IPS-20b (cell line): ENCODE measurements around the gene KHNYN.

Source experiments
- H3K27ac ChIP-seq: one replicate; pipeline ENCODE4 v1.5.1; 2013; ENCODE audit warnings: low read length
- H3K27me3 ChIP-seq: 2 replicates; pipeline ENCODE4 v1.6.1; 2013; ENCODE audit warnings: mild to moderate bottlenecking, low read length, inconsistent platforms; ENCODE audit not compliant: insufficient read depth
- H3K36me3 ChIP-seq: 2 replicates; pipeline ENCODE4 v1.6.1; 2013; ENCODE audit warnings: low read depth, mild to moderate bottlenecking, inconsistent platforms, low read length, moderate library complexity; ENCODE audit not compliant: insufficient read depth
- H3K4me1 ChIP-seq: 2 replicates; pipeline ENCODE4 v1.6.1; 2013; ENCODE audit warnings: mild to moderate bottlenecking, control low read depth, inconsistent platforms, low read length, moderate library complexity; ENCODE audit not compliant: insufficient read depth
- H3K4me3 ChIP-seq: 2 replicates; pipeline ENCODE4 v1.5.1; 2013; ENCODE audit warnings: mild to moderate bottlenecking, low read length, inconsistent platforms
- H3K9ac ChIP-seq: 2 replicates; pipeline ENCODE4 v1.6.1; 2013; ENCODE audit warnings: low read depth, mild to moderate bottlenecking, inconsistent platforms, low read length, moderate library complexity
- H3K9me3 ChIP-seq: 2 replicates; pipeline ENCODE4 v1.6.1; 2013; ENCODE audit warnings: mild to moderate bottlenecking, low read depth, low read length, inconsistent platforms; ENCODE audit not compliant: insufficient read depth

Gene KHNYN

GRCh38 chr14:24403294-24403998 is 26.3 kb upstream of the KHNYN start:
- Histone ChIP-seq H3K4me1 (peaks cover 5% of the 10 kb centered on the region; the same call in 1 of the 2 replicates), H3K27ac (no peak overlapping the region), H3K36me3 (no peaks in the 10 kb centered on the region), H3K4me3 (no peak overlapping the region), H3K9me3 (no peaks in the 10 kb centered on the region), H3K27me3 (peaks cover 13% of the 10 kb centered on the region), H3K9ac (no peak overlapping the region)

GRCh38 chr14:24404814-24405213 is 24.9 kb upstream of the KHNYN start:
- Histone ChIP-seq H3K9me3 (no peaks in the 10 kb centered on the region), H3K4me1 (peaks cover under 1% of the 10 kb centered on the region; the same call in 1 of the 2 replicates), H3K27me3 (peaks cover 7% of the 10 kb centered on the region), H3K36me3 (no peaks in the 10 kb centered on the region), H3K4me3 (no peak overlapping the region), H3K27ac (no peak overlapping the region), H3K9ac (no peak overlapping the region)

- Histone ChIP-seq H3K4me1 (no peaks in the 10 kb centered on the region), H3K9me3 (no peaks in the 10 kb centered on the region), H3K4me3 (no peak overlapping the region), H3K9ac (no peak overlapping the region), H3K27ac (no peak overlapping the region), H3K27me3 (no peaks in the 10 kb centered on the region), H3K36me3 (no peaks in the 10 kb centered on the region)
Observed at GRCh38 chr14:24406416-24406815, 23.3 kb upstream of the KHNYN start.

DNA sequence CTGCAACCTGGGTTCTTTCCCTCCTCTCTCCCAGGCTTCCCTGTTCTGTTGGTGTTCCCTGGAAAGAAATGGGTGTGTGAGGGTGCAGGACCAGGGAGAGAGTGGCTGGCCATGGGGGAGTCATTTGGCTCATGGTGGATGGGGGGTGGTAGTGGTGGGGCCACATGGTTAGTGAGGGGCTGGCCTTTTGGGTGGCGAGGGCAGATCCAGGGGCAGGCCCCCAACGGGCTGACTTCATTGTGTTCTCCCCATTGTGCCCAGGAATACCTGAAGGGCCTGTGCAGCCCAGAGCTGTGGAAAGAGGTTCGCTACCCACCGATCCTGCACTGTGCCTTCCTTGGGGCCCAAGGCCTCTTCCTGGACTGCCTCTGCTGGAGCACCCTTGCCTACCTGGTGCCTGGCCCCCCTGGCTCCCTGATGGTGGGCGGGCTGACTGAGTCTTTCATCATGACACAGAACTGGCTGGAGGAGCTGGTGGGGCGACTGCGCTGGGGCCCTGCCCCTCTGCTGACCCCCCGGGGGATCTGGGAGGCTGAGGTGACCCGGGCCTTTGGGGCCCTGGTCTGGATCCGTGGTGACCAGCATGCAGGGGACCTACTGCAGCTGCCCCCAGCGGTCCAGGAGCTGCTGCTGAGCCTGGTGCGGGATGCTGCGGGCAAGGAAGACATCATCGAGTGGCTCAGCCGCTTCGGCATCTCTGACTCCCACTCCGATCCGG is 22.0 kb upstream of the KHNYN start:
- Histone ChIP-seq H3K4me3 (no peak overlapping the region), H3K36me3 (peaks cover 5% of the 10 kb centered on the region; the same call in 1 of the 2 replicates), H3K9ac (no peak overlapping the region), H3K4me1 (no peaks in the 10 kb centered on the region), H3K9me3 (no peaks in the 10 kb centered on the region), H3K27me3 (no peaks in the 10 kb centered on the region), H3K27ac (no peak overlapping the region)

GRCh38 chr14:24408764-24409163 is 21.0 kb upstream of the KHNYN start:
- Histone ChIP-seq H3K27me3 (no peaks in the 10 kb centered on the region), H3K27ac (no peak overlapping the region), H3K36me3 (peaks cover 13% of the 10 kb centered on the region; the same call in 1 of the 2 replicates), H3K9ac (no peak overlapping the region), H3K9me3 (no peaks in the 10 kb centered on the region), H3K4me1 (no peaks in the 10 kb centered on the region), H3K4me3 (no peak overlapping the region)

DNA sequence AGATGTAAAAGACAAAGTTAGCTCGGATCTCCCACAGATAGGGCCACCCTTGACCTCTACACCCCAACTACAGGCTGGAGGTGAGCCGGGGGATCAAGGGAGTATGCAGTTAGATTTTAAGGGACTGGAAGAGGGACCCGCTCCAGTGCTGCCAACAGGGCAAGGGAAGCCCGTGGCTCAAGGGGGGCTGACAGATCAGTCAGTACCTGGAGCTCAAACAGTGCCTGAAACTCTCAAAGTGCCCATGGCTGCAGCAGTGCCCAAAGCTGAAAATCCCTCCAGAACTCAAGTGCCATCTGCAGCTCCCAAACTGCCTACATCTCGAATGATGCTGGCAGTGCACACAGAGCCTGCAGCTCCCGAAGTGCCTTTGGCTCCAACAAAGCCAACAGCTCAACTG is 20.6 kb upstream of the KHNYN start:
- Histone ChIP-seq H3K27ac (no peak overlapping the region), H3K27me3 (no peaks in the 10 kb centered on the region), H3K4me3 (no peak overlapping the region), H3K36me3 (peaks cover 17% of the 10 kb centered on the region; the same call in 1 of the 2 replicates), H3K9me3 (no peaks in the 10 kb centered on the region), H3K9ac (no peak overlapping the region), H3K4me1 (no peaks in the 10 kb centered on the region)

- Histone ChIP-seq H3K9me3 (no peaks in the 10 kb centered on the region), H3K27me3 (no peaks in the 10 kb centered on the region), H3K4me1 (no peaks in the 10 kb centered on the region), H3K4me3 (no peak overlapping the region), H3K9ac (no peak overlapping the region), H3K27ac (no peak overlapping the region), H3K36me3 (peaks cover 23% of the 10 kb centered on the region; the same call in 1 of the 2 replicates)
Observed at GRCh38 chr14:24409956-24410355, 19.8 kb upstream of the KHNYN start.

- no peaks in the 10 kb centered on the region for H3K4me1 ChIP-seq
- peaks cover 23% of the 10 kb centered on the region; the same call in 1 of the 2 replicates for H3K36me3 ChIP-seq
- H3K4me3 ChIP-seq = no peak overlapping the region
- H3K9ac ChIP-seq = no peak overlapping the region
- no peak overlapping the region for H3K27ac ChIP-seq
- no peaks in the 10 kb centered on the region for H3K9me3 ChIP-seq
- H3K27me3 ChIP-seq = no peaks in the 10 kb centered on the region
Observed at GRCh38 chr14:24411443-24412389, 18.0 kb upstream of the KHNYN start.

- no peaks in the 10 kb centered on the region for H3K9me3 ChIP-seq
- H3K36me3 ChIP-seq = peaks cover 23% of the 10 kb centered on the region; the same call in 1 of the 2 replicates
Observed at GRCh38 chr14:24414077-24414476, 15.7 kb upstream of the KHNYN start.

GRCh38 chr14:24414732-24415420 is 14.9 kb upstream of the KHNYN start:
- Histone ChIP-seq H3K36me3 (peaks cover 23% of the 10 kb centered on the region; the same call in 1 of the 2 replicates), H3K4me3 (no peak overlapping the region), H3K9ac (no peak overlapping the region), H3K4me1 (no peaks in the 10 kb centered on the region), H3K27ac (no peak overlapping the region), H3K27me3 (peaks cover 16% of the 10 kb centered on the region), H3K9me3 (no peaks in the 10 kb centered on the region)

More at GRCh38 chr14:24414077-24414476, 15.7 kb upstream of the KHNYN start:
- Histone ChIP-seq H3K4me3 (no peak overlapping the region), H3K27ac (no peak overlapping the region), H3K27me3 (peaks cover 10% of the 10 kb centered on the region), H3K4me1 (no peaks in the 10 kb centered on the region), H3K9ac (no peak overlapping the region)
